NOMO-1 treated with DMSO at 0.1 percent for 48 hours (cell line): ENCODE data around the gene CALU.
A peak's percentile ranks its signal among the peaks of the same experiment; 100 is the strongest.

Source experiments
- DNase-seq: peaks from one replicate; lab custom pipeline; 2025; ENCODE audit not compliant: unreplicated experiment; lab: John Stamatoyannopoulos, UW

CALU gene

DNA sequence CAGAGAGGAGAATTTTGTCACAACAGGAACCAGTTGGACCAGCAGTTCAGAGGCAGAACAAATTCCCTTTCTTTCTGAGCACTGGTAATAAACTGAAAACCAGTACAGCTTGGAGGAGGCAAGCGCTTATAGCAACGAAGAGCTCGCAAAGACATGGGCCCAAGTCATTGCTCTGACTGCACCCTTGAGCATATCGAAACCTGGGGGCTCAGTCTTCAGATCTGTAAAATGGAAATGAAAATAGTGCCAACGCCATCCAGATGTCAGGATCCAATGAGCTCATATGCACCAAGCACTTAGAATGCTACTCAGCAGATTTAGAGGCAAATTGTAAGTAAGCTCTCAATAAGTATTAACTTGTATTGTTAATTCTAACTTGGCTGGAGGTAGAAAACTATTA, 14.4 kb upstream of the CALU start:
- DNase-seq = no peak

GRCh38 chr7:128725531-128725930, 13.6 kb upstream of the CALU start:
- DNase-seq = no peak

GRCh38 chr7:128726059-128726736, 13.0 kb upstream of the CALU start:
- no peak for DNase-seq

GRCh38 chr7:128726737-128727072, 12.5 kb upstream of the CALU start:
- no peak for DNase-seq

GRCh38 chr7:128727239-128727638, 11.9 kb upstream of the CALU start:
- DNase-seq = no peak

GRCh38 chr7:128728598-128728997, 10.6 kb upstream of the CALU start:
- no peak for DNase-seq

DNA sequence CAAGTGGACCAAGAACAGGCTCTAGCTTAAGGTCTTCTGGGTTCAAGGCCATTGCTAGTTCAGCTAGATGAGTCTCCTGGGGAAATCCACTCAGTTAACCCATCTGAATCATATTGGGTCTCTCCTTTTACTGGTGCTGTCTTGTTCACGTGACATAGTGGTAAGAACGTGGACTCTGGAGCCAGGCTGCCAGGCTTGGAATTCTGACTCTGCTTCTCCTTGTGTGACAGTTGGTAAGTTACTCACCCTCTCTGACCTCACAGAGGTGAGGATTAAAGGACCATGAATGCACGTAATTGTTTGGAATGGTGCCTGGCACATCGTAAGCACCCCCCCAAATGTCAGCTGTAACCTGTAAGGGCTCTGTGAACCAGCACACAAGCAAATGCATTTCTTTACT, 9.7 kb upstream of the CALU start:
- no peak for DNase-seq

DNA sequence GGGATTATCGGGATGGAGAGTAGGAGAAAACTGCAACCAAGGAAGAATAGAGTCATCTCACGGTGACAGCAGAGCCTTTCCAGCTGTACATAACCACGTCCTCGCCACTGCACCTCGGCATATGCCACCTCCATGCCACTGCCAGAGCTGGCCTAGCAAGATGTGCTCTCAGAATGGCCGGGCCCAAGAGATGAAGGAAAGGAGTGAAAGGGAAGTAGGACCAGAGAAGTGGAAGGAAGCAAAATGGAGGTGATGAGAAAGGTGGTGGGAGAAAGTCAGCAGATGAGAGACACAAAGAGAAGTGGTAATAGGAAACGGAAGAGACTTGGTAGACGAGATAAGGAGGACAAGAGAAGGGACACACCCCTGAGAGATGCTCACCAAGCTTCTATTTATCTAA, 8.0 kb upstream of the CALU start:
- DNase-seq = no peak

- no peak for DNase-seq
Measured at GRCh38 chr7:128732521-128733277, 6.5 kb upstream of the CALU start.

DNA sequence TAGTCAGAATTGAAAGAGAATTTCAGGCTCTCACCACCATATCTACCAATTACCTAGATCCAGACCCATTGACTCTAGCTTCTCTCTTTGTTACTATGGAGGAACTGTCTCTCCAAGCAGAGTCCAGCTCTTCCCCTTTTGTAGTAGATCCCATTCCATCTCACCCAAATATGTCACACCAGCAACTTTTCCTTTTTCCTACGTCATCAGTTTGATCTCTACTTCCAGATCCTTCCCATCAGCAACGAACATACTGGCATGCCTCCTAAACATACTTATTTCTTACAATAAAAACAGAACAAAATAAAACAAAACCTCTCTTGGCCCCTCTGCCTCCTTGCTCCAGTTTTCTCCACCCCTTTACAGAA, 5.9 kb upstream of the CALU start:
- no peak for DNase-seq

DNA sequence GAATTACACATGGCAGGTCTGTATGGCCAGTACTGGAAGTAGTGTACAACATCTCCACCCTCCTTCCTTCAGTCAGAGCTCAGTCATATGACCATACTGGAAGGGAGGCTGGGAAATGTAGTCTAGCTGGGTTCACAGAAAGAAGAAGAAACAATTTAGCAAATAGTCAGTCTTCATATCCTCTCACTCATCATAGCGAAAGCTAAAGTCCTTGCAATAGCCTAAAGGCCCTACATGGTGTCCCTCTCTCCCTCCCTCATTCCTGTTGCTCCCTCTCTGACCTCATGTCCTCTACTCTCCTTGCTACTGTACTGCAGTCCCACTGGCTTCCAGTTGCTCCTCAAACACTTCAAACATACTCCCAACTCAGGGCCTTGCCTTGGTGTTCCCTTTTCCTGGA, 4.3 kb upstream of the CALU start:
- peak; percentile 31 for DNase-seq

- no peak for DNase-seq
Measured at GRCh38 chr7:128735436-128735835, 3.7 kb upstream of the CALU start.

- no peak for DNase-seq
Measured at GRCh38 chr7:128737441-128737840, 1.7 kb upstream of the CALU start.

DNA sequence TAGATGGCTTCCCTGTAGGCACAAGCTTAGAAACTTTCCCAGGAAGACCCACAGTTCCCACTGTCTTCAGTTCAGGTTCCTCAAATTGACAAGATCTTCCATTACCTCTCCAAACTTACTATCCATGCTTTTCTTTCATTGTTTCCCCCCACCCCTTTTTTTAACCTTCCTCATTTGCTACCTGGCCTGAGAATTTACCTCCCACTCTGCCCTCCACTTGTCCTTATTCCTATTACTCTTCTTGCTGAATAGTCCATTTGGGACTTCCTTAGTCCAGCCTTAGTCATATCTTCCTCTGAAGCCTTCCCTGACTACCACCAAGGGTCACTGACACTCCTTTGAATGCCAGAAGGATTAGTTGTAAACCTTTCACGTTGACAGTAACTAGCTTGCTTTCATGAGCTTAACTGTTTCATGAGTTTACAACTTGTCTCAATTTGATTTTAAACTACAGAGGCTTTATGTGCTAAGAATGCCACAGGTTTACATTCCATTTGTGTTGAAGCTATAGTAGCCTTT, 1.2 kb upstream of the CALU start:
- DNase-seq = no peak

- DNase-seq = no peak
Measured at GRCh38 chr7:128738570-128739047, 550 bp upstream of the CALU start.

DNA sequence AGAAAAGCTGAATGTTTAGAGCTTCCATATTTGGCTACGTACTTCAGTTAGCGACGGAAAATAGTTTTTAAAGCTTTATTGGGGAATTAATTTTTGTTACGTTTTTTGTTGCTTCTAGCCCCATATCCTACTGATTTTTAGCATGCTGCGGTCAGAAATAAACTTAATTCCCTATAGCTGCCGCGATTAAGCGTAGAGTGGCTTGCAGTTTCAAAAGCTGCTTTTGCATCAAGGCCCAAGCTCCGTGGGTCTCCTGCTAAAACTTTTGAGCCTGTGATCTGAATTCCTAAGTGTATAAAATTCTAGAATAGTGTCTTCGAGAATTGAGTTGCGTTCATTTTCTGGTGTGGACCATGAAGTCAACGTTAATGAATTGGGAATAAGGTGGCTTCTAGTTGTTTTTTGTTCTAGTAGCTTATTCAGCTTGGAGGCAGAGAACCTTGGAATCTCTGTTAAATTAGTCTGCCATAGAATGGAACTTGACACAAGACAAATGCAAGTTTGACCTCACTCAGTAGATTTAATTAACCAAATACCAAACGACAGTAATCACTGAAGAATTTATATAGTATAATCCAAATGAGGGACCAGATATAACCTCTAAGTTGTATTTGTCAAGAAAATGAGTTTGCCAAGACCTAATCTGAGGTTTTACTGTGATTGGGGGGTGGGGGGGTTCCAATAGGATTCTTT, 977 bp downstream of the CALU start:
- no peak for DNase-seq

DNA sequence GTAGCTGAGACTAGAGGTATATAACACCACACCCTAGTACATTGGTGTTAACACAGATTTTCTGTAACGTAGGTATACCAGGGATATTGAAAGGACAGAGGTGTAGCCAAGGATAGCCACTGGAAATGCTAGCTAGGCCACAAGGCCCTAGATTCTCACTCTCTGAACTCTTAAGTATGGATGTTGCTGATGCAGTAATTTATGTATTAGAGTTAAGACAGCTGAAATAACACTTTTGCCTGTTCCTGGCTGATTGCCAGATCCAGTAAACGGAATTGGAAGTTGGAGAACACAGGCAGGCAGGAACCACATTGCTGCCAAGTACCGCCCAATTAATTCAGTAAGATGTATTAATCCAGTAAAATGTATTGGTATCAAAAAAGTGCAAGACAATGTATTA, 1.8 kb downstream of the CALU start:
- DNase-seq = no peak

DNA sequence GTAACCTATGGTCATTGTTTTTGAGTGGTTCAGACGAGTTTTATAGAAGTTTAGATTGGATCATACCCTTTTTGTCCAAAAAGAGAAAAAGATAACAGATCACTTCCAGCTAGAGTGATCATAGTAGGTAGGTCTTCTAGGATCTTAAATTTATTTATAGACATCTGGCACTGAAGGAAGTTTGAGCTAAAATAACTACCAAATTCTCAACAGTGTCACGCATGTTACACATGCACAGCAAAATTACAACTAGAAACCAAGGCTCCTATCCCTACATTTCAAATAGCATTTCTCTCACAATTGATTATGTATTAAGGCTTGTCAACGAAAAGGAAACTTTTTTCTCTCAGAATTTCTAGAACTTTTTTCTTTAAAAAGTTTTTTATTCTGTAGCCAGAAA, 2.3 kb downstream of the CALU start:
- DNase-seq = no peak

DNA sequence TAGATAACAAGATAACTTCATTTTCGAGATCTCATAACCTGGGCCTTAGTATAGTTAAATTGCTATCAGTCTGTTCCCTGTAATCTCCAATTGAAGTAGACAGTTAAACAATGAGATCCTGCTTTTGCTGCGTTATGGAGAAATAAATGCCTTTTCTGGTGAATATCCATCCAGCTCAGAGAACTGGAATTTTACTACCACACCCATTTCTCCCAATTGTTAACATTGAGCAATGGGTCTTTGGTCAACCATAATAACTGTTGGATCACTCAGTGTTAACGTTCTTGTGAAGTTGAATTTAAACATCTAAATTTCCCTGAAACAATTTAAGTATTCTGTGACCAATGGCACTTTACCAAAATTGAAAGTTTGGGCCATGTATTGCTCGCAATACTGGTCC, 3.0 kb downstream of the CALU start:
- no peak for DNase-seq

GRCh38 chr7:128743112-128743772, 4.1 kb downstream of the CALU start:
- no peak for DNase-seq

DNA sequence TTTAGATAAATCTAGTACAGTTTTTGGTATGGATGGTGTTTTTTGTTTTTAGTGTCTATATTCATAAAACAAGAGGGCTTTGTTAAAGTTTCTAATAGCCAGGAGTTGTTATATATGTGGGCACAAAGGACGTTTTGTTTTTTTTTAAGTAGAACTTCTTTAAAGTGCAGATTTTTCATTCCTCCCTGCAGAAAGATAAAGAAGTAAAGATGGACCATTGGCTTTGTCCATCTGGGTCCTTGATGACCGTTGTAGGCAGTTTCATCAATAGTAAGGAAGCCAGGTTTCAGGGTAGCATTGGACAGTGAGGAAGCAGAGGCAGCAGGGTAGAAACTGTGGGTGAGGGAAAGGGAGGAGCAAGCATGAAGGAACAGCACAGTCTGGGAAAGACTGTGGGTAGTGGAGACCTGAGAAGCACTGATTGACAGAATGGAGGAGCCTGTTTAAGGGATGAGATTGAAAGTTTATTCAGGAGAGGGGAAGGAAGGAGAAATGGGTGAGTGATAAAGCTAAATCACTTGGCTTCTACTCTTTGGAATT, 5.3 kb downstream of the CALU start:
- no peak for DNase-seq
